Activated T-cell treated with anti-CD3 and anti-CD28 coated beads for 48 hours (primary cell): Measurements from ENCODE around the gene INPP5D.

Experiments used
- DNase-seq: peaks from one replicate; pipeline ENCODE4 v3.0.0-alpha.2; 2020; ENCODE audit warnings: low read depth

Gene INPP5D

GRCh38 chr2:233210843-233211547 is 150.9 kb downstream of the INPP5D start:
- no peak for DNase-seq

GRCh38 chr2:233211548-233211895 is 151.4 kb downstream of the INPP5D start:
- no peak for DNase-seq

- no peak for DNase-seq
Observed at GRCh38 chr2:233213011-233213410, 152.9 kb downstream of the INPP5D start.

GRCh38 chr2:233213975-233214374 is 153.8 kb downstream of the INPP5D start:
- DNase-seq, result no peak

GRCh38 chr2:233217892-233218377 is 157.8 kb downstream of the INPP5D start:
- no peak for DNase-seq

- DNase-seq, result no peak
Observed at GRCh38 chr2:233218836-233219235, 158.7 kb downstream of the INPP5D start.

- no peak for DNase-seq
Observed at GRCh38 chr2:233219848-233220247, 159.7 kb downstream of the INPP5D start.

- no peak for DNase-seq
Observed at GRCh38 chr2:233221378-233222063, 161.4 kb downstream of the INPP5D start.

GRCh38 chr2:233223059-233223894 is 163.1 kb downstream of the INPP5D start:
- DNase-seq, result no peak

GRCh38 chr2:233225230-233226068 is 165.3 kb downstream of the INPP5D start:
- no peak for DNase-seq

GRCh38 chr2:233226511-233227031 is 166.4 kb downstream of the INPP5D start:
- no peak for DNase-seq

GRCh38 chr2:233227346-233227978 is 167.3 kb downstream of the INPP5D start:
- no peak for DNase-seq

GRCh38 chr2:233228376-233228775 is 168.2 kb downstream of the INPP5D start:
- no peak for DNase-seq

GRCh38 chr2:233233618-233234230 is 173.6 kb downstream of the INPP5D start:
- DNase-seq, result no peak

- no peak for DNase-seq
Observed at GRCh38 chr2:233234264-233234663, 174.1 kb downstream of the INPP5D start.

- no peak for DNase-seq
Observed at GRCh38 chr2:233234996-233235395, 174.9 kb downstream of the INPP5D start.

- DNase-seq, result no peak
Observed at GRCh38 chr2:233235977-233236376, 175.8 kb downstream of the INPP5D start.

GRCh38 chr2:233236820-233237589 is 176.9 kb downstream of the INPP5D start:
- no peak for DNase-seq

GRCh38 chr2:233240897-233241296 is 180.8 kb downstream of the INPP5D start:
- no peak for DNase-seq

- DNase-seq, result no peak
Observed at GRCh38 chr2:233241803-233242202, 181.7 kb downstream of the INPP5D start.
